HepG2 (cell line): ENCODE measurements around the gene UTP11. TPM values are rescaled to one million over a fixed set of nuclear protein-coding genes. Genes with fewer than 3 reads are reported as not detected.
A peak's percentile ranks its signal among the peaks of the same experiment; 100 is the strongest.

ENCODE experiments used
- JARID2 ChIP-seq: sonication (generic); formaldehyde crosslinking; IDR thresholded peaks from 2 replicates; pipeline ENCODE4 v1.8.1; 2023; ENCODE audit warnings: missing genetic modification reagents, inconsistent platforms; ENCODE audit not compliant: insufficient replicate concordance
- KMT2A ChIP-seq: sonication (generic); formaldehyde crosslinking; IDR thresholded peaks from 2 replicates; pipeline ENCODE4 v1.4.0; 2020; ENCODE audit warnings: missing genetic modification reagents
- NPAS2 ChIP-seq: sonication (generic); formaldehyde crosslinking; IDR thresholded peaks from 2 replicates; pipeline ENCODE4 v1.8.0; 2022; ENCODE audit warnings: mild to moderate bottlenecking, missing genetic modification reagents, borderline replicate concordance
- RAD21 ChIP-seq: fragments of 450-650 bp; formaldehyde crosslinking; IDR thresholded peaks from 2 replicates; pipeline ENCODE4 v1.5.0; 2020; ENCODE audit warnings: mild to moderate bottlenecking
- SIN3B ChIP-seq: fragments of 150-350 bp; IDR thresholded peaks from 2 replicates; pipeline ENCODE4 v1.6.1; 2014; ENCODE audit warnings: low read length
- THYN1 ChIP-seq: sonication (generic); formaldehyde crosslinking; IDR thresholded peaks from 2 replicates; pipeline ENCODE4 v1.8.1; 2023; ENCODE audit warnings: low read depth, mild to moderate bottlenecking, moderate library complexity, missing genetic modification reagents, borderline replicate concordance
- YEATS4 ChIP-seq: sonication (generic); formaldehyde crosslinking; IDR thresholded peaks from 2 replicates; pipeline ENCODE4 v1.4.0; 2020; ENCODE audit warnings: missing genetic modification reagents, borderline replicate concordance
- ZBTB3 ChIP-seq: sonication (generic); formaldehyde crosslinking; IDR thresholded peaks from 2 replicates; pipeline ENCODE4 v1.4.0; 2020; ENCODE audit warnings: low read depth, mild to moderate bottlenecking, moderate library complexity, missing genetic modification reagents, borderline replicate concordance
- ZFP90 ChIP-seq: sonication (generic); formaldehyde crosslinking; IDR thresholded peaks from 2 replicates; pipeline ENCODE4 v1.8.0; 2022; ENCODE audit warnings: missing genetic modification reagents, mild to moderate bottlenecking, inconsistent platforms, borderline replicate concordance
- ZFY ChIP-seq: sonication (generic); formaldehyde crosslinking; IDR thresholded peaks from 2 replicates; pipeline ENCODE4 v1.4.0; 2020; ENCODE audit warnings: missing genetic modification reagents
- ZNF282 ChIP-seq: fragments of 450-650 bp; IDR thresholded peaks from 2 replicates; pipeline ENCODE4 v1.6.1; 2018; ENCODE audit not compliant: partially characterized antibody
- ZNF331 ChIP-seq: sonication (generic); formaldehyde crosslinking; IDR thresholded peaks from 2 replicates; pipeline ENCODE4 v1.4.0; 2020; ENCODE audit warnings: missing genetic modification reagents
- ZNF34 ChIP-seq: sonication (generic); formaldehyde crosslinking; IDR thresholded peaks from 2 replicates; pipeline ENCODE4 v1.4.0; 2020; ENCODE audit warnings: mild to moderate bottlenecking, missing genetic modification reagents, borderline replicate concordance
- ZNF383 ChIP-seq: sonication (generic); formaldehyde crosslinking; IDR thresholded peaks from 2 replicates; pipeline ENCODE4 v1.4.0; 2020; ENCODE audit warnings: missing genetic modification reagents, mild to moderate bottlenecking, borderline replicate concordance
- polyA plus RNA-seq, 8 experiments: library from polyadenylated mRNA; depleted of rRNA in 3 of 8; stranded (reverse) in 7 of 8; unstranded in 1 of 8; fragments of >200 nt; fragmentation: Illumina TruSeq in 4 of 8; extraction: Trizol in 4 of 8; gene quantifications; 2 replicates each; pipeline versions ENCODE4 v1.2.1 to v1.2.3, GENCODE V29; 2011 to 2016; ENCODE audit warnings: low read depth in 4 of 8, missing spikeins in 1 of 8, mixed read lengths in 1 of 8; ENCODE audit not compliant: insufficient read depth in 1 of 8
- total RNA-seq, 5 experiments: library from RNA; depleted of rRNA; stranded (reverse); fragments of >200 nt; fragmentation: Illumina TruSeq; extraction: Trizol; gene quantifications; 2 replicates each; pipeline ENCODE4 v1.2.3, GENCODE V29; 2016; ENCODE audit warnings: low read depth in 1 of 5
- TF ChIP-seq, protein P1 (sequence below): sonication (generic); formaldehyde crosslinking; conservative IDR thresholded peaks from 2 replicates; pipeline ENCODE4 v1.4.0; 2020; ENCODE audit warnings: missing genetic modification reagents
- TF ChIP-seq, protein P2 (sequence below): sonication (generic); formaldehyde crosslinking; conservative IDR thresholded peaks from 2 replicates; pipeline ENCODE4 v1.8.0; 2022; ENCODE audit warnings: missing genetic modification reagents
- TF ChIP-seq, protein P3 (sequence below): sonication (generic); formaldehyde crosslinking; IDR thresholded peaks from 2 replicates; pipeline ENCODE4 v1.4.0; 2020; ENCODE audit warnings: missing genetic modification reagents, borderline replicate concordance
- TF ChIP-seq, protein P4 (sequence below): sonication (generic); formaldehyde crosslinking; IDR thresholded peaks from 2 replicates; pipeline ENCODE4 v1.4.0; 2020; ENCODE audit warnings: missing genetic modification reagents, borderline replicate concordance

The UTP11 gene
- total and polyA plus RNA-seq, 2 of the 13 experiments (the other 11 are each of a cell fraction or from before 2014, with no cell fraction given): 13.5 to 44.8 TPM

DNA sequence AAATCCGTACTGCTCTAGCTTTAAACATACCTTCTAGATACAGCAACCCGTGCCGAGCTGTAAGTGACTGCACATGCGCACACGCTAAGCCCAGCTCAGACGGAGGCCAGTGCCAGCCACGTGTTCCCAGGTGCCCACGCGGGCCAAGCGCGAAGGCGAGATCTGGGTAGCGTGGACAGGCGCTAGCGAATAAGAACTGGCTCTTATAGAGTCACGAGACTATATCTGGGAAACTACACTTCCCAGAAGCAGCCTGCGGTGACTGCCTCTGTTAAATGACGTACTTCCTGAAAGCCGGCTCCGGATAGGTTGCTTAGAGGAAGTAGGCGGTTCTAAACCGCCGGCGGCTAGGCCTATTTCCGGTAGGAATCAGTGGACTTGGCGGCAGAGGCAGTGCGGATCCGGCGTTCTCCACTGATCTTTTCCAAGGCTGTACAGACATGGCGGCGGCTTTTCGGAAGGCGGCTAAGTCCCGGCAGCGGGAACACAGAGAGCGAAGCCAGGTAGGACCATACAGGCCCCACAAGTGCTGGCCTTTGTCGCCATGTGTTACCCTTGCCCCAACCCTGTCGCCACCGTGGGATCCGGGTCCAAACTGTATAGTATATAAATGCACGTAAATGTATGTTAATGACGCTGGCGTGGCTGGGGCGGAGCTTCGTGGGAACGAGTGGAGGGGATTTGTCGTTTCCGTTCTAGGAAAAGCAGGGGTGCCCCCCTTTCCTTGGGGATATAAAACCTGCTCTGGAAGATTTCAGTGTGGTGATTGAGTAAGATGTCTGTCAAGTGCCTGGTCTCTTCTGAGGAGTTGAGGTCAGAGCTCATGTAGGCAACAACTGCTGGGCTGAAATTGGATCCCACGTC is at the start of gene UTP11 (continued):
- TF ChIP-seq, protein P1, sequence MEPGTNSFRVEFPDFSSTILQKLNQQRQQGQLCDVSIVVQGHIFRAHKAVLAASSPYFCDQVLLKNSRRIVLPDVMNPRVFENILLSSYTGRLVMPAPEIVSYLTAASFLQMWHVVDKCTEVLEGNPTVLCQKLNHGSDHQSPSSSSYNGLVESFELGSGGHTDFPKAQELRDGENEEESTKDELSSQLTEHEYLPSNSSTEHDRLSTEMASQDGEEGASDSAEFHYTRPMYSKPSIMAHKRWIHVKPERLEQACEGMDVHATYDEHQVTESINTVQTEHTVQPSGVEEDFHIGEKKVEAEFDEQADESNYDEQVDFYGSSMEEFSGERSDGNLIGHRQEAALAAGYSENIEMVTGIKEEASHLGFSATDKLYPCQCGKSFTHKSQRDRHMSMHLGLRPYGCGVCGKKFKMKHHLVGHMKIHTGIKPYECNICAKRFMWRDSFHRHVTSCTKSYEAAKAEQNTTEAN (CRISPR knock-in tag): peak; percentile 85
- TF ChIP-seq, protein P2, sequence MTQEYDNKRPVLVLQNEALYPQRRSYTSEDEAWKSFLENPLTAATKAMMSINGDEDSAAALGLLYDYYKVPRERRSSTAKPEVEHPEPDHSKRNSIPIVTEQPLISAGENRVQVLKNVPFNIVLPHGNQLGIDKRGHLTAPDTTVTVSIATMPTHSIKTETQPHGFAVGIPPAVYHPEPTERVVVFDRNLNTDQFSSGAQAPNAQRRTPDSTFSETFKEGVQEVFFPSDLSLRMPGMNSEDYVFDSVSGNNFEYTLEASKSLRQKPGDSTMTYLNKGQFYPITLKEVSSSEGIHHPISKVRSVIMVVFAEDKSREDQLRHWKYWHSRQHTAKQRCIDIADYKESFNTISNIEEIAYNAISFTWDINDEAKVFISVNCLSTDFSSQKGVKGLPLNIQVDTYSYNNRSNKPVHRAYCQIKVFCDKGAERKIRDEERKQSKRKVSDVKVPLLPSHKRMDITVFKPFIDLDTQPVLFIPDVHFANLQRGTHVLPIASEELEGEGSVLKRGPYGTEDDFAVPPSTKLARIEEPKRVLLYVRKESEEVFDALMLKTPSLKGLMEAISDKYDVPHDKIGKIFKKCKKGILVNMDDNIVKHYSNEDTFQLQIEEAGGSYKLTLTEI (CRISPR knock-in tag): no peak
- TF ChIP-seq KMT2A (CRISPR knock-in tag) (peak; percentile 81), ZNF383 (CRISPR knock-in tag) (no peak), SIN3B (no peak), ZBTB3 (CRISPR knock-in tag) (peak; percentile 63), YEATS4 (CRISPR knock-in tag) (peak; percentile 76), ZFP90 (peak; percentile 86), JARID2 (CRISPR knock-in tag) (peak; percentile 13), NPAS2 (CRISPR knock-in tag) (0 out of 2 replicates have a peak, but pooled peaks have one; percentile 44), ZNF34 (CRISPR knock-in tag) (no peak), ZNF282 (no peak), ZFY (CRISPR knock-in tag) (peak; percentile 87), RAD21 (no peak; the same call in 1 of the 2 replicates), ZNF331 (CRISPR knock-in tag) (peak; percentile 95), THYN1 (no peak)
- TF ChIP-seq, protein P3, sequence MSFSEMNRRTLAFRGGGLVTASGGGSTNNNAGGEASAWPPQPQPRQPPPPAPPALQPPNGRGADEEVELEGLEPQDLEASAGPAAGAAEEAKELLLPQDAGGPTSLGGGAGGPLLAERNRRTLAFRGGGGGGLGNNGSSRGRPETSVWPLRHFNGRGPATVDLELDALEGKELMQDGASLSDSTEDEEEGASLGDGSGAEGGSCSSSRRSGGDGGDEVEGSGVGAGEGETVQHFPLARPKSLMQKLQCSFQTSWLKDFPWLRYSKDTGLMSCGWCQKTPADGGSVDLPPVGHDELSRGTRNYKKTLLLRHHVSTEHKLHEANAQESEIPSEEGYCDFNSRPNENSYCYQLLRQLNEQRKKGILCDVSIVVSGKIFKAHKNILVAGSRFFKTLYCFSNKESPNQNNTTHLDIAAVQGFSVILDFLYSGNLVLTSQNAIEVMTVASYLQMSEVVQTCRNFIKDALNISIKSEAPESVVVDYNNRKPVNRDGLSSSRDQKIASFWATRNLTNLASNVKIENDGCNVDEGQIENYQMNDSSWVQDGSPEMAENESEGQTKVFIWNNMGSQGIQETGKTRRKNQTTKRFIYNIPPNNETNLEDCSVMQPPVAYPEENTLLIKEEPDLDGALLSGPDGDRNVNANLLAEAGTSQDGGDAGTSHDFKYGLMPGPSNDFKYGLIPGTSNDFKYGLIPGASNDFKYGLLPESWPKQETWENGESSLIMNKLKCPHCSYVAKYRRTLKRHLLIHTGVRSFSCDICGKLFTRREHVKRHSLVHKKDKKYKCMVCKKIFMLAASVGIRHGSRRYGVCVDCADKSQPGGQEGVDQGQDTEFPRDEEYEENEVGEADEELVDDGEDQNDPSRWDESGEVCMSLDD (CRISPR knock-in tag): peak; percentile 87; the same call in 1 of the 2 replicates
- TF ChIP-seq, protein P4, sequence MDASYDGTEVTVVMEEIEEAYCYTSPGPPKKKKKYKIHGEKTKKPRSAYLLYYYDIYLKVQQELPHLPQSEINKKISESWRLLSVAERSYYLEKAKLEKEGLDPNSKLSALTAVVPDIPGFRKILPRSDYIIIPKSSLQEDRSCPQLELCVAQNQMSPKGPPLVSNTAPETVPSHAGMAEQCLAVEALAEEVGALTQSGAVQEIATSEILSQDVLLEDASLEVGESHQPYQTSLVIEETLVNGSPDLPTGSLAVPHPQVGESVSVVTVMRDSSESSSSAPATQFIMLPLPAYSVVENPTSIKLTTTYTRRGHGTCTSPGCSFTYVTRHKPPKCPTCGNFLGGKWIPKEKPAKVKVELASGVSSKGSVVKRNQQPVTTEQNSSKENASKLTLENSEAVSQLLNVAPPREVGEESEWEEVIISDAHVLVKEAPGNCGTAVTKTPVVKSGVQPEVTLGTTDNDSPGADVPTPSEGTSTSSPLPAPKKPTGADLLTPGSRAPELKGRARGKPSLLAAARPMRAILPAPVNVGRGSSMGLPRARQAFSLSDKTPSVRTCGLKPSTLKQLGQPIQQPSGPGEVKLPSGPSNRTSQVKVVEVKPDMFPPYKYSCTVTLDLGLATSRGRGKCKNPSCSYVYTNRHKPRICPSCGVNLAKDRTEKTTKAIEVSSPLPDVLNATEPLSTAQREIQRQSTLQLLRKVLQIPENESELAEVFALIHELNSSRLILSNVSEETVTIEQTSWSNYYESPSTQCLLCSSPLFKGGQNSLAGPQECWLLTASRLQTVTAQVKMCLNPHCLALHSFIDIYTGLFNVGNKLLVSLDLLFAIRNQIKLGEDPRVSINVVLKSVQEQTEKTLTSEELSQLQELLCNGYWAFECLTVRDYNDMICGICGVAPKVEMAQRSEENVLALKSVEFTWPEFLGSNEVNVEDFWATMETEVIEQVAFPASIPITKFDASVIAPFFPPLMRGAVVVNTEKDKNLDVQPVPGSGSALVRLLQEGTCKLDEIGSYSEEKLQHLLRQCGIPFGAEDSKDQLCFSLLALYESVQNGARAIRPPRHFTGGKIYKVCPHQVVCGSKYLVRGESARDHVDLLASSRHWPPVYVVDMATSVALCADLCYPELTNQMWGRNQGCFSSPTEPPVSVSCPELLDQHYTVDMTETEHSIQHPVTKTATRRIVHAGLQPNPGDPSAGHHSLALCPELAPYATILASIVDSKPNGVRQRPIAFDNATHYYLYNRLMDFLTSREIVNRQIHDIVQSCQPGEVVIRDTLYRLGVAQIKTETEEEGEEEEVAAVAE (CRISPR knock-in tag): peak; percentile 95
